ENCODE results near the gene LRRTM4.

The LRRTM4 gene

DNA sequence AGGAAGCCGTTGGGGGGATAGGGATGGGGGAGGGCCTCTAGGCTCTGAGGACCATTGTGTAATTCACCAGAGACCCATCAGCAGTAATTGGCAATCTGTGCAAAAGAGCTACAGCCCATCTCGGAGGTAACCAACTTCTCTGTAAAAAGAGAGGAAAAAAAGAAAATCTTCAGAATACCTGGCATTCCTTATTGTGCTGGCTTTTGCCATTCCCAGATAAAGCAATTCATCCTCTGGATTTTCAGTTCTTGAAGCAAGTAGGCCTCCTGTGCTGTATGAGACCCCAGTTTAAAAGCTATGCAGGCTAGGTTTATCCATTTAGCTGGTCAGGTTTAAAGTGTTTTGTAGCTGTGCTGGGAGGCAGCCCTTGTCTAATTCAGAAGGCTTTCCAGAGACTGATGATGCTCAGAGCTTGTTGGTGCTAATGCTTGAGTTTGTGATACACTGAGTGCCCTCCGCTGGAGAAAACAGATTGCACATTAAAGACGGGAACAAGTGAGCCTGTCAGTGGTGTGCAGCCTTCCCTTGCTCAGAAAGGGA, at the start of gene LRRTM4:
Gene LRRTM4 (minus strand): TSS at position 446 of the 540 bp plus-strand sequence.
- no peak for DNase-seq (ENCODE audit: low read depth)

DNA sequence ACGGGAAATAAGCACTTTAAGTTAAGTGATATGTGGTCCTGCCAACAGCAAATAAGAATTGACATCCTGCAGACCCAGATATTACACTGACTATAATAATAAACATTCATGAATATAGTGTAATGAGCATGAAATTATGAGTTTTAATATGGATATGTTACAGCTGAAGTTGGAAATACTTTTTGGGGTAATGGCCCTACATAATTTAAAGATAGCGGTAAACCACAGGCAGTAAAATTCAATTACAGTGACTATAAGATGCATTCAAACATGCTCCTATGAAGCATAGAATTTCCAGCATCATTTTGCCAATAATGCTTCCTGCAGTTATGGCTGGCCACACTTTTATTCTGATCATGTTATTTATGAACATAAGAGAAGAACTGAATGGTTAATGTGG, 49.4 kb upstream of the LRRTM4 start:
- DNase-seq (ENCODE audit: low read depth) = no peak

DNA sequence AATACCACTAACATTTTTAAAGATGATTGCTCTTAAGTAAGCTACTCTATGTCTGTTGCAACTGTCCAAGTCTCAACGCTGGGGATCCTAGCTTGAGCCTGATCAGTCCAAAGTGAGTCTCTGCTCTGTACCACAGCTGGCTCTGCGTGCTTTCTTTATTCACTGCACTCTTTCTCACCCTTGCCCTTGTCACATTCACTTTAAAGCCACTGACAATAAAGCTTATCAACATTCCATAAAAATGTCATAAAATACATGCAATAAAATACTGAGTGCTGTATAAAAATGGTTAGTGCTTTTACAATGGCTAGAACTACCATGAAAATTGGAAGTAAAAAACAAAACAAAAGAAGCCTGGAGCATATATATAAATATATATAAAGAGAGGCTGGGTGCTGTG, 45.5 kb upstream of the LRRTM4 start:
- no peak for DNase-seq (ENCODE audit: low read depth)

DNA sequence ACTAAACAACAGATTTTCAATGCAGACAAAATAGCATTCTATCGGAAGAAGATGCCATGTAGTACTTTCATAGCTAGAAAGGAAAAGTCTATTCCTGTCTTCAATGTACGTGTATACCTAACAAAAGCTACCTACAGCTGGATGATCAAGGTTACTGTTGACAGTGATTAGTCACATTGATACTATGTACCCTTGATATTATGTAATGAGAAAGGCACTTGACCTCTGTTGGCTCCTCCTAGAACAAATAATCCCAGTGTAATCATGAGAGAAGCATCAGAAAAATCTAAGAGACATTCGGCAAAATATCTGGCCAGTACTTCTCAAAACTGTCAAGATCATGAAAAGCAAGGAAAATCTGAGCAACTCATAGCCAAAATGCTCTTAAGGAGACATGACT, 44.4 kb upstream of the LRRTM4 start:
- no peak for DNase-seq (ENCODE audit: low read depth)

DNA sequence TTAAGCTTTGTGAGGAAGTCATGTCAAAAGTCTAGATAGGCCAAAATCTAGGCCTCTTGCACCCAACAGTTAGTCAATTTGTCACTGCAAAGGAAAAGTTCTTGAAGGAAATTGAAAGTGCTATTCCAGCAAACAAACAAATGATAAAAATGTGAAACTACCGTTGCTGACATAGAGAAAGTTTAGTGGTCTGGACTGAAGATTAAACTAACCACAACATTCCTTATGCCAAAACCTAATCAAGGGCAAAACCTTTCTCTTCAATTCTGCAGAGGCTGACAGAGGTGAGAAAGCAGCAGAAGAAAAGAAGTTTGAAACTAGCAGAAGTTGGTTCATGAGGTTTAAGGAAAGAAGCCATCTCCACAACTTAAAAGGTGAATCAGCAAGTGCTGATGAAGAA, 44.0 kb upstream of the LRRTM4 start:
- DNase-seq (ENCODE audit: low read depth) = no peak

DNA sequence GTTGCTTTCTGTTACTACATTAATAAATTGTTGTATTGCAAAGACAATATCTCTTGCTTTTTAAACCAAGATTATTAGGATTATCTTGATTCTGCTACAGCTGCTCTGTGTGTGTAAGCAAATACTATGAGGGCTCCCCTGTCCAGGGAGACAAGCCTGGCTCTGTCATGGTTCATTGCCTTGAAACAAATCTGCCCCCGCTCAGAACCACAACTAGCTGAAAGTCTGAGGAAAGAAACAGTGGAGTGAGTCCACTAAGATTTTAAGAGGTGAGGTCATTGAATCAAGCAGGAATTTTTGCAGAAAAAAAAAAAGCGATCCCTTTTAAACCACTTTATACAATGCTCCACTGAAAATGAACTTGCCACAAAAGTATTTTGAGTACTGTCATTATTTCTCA, 30.8 kb upstream of the LRRTM4 start:
- DNase-seq (ENCODE audit: low read depth) = no peak

DNA sequence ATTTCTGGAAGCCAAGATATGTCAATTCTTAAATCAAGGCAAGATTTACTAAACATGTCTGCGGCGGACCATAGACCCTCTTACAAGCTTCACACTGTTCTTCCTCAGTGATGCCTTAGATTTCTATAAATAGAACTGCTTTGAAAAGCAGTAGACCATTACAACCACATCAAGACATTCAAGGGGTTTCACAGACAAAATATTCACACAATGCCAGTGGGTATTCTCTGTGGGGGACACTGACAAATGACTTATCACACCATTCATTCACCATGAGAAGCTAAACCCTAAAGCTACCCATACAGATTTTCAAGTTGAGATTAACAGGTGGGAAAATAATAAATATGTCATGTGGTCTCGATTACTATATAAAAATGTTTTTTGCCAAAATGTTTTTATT, 15.9 kb upstream of the LRRTM4 start:
- no peak for DNase-seq (ENCODE audit: low read depth)

DNA sequence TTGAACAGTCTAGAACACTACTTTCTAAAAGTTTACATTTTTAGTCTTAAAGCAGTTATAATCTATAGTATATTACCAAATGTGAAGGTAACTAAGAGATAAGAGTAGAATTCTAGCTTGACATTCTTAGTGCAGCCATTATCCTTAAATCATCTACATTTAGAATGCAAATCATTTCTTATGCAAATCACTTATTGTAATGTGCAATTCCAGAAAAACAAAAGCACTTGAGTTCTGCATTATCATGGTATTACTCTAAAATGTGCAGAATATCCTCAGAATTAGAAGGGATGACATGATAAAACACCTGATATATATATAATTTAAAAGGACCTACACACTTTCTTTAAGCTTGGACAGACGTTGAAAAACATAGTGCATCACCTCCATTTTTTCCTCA, 712 bp upstream of the LRRTM4 start:
- DNase-seq (ENCODE audit: low read depth) = no peak

DNA sequence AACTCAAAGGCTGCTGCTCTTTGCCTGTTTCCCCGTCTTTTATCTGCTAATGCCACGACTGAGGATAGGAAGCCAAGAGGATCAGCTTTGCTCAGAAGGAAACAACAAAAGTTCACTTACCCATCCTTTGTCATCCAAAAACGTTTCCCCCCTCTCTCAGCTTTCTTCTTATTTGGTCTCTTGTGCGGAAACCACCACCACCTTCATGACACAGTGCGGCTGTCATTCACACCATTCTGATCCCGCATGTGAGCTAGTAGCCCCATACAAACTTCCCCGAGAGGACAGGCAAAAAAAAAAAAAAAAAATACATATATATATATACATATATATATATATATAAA, 656 bp downstream of the LRRTM4 start:
- no peak for DNase-seq (ENCODE audit: low read depth)

DNA sequence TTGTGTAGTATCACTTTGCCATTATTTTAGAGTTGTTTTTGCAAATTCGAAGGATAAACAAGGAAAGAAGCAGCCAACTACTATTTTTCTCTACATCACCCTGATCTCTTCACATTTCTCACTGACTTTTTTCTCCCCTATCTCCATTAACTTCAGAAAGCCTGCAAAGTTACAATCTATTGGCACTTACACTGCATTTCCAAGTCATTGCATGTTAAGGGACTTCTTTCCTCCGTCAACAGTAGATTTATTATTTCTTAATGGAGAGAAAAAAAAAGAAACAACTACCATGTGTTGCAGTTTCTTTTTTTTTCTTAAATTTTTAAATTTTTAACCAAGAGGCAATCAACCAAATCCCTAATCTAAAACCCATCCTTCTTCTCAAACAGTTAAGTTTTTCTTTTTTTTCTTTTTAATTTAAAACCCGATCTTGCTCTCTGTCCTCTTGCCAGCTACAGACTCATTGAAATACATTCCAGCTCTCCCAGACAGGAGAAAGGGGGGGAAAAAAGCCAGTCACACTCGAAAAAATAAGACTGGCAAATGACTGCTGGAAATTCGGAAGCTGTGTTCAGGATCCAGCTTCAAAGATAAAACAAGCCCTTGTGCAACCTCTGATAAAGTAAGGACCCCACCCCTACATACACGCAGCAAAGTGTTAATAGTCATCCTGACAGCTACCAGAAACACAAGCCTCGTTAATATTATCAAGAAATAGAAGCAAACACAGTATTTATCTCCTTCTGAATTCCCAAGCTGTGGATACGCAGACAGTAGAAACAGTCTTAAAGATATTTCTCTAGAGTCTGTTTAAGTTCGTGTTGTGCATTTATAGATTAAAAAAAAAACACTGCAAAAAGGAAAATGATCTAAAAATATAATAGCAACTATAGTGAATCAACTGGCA, 1.3 kb downstream of the LRRTM4 start:
- DNase-seq (ENCODE audit: low read depth) = no peak

DNA sequence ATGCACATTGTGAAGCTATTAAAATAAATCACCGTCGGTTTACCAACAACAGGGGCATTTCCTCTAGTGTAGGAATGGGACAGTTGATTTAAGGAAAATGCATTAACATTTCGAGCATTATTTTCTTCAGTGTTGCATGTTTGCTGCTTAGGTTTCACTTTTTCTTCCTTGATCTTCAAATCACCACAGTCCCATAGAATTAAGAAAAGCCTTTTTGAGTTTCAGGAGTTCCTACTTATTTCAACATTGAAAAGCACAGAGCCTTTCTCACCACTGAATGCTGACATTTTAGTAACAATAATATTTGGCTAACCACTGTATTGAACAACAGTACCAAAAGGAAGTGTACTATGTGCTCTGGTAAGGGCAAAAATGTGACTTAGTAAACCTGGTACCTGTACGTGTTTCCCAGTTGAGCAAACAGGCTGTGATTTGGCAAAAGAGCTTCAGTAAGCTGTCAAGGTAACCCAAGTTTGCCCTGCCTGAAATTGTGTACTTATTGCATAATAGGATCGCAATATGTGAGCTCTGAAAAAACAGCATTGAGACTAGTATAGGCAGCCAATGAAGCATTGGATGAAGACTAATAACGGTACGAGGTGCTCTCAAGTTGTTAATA, 2.2 kb downstream of the LRRTM4 start:
- DNase-seq (ENCODE audit: low read depth) = no peak

DNA sequence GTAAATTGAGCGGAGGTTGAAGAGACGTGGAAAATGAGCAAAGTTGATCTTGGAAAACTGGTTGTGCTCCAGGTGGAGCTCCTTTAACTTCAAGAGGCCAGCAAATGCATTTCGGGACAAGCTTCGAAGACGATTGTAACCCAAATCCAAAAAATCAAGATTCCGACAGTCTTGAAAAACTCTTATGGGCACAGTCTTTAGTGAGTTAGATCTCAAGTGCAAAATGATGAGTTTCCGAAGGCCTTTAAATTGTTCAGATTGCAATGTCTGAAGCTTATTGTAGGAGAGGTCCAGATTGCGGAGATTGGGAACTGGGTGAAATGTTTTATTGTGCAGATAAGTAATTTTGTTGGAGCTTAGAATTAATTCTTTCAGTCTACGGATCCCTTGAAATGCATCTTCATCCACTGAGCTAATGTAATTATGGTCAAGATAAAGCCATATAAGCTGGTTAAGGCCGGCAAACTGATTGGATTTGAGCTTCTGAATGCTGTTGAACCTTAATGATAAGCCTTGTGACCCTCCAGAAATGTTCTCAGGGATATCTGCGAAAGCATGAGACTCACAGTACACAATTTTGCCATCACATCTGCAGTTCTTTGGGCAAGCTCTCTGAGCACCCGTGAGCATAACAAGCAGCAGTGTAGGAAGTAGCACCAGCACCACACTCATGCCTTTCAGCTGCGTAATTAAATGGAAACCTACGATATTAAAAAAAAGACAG, 2.9 kb downstream of the LRRTM4 start:
- DNase-seq (ENCODE audit: low read depth) = no peak

DNA sequence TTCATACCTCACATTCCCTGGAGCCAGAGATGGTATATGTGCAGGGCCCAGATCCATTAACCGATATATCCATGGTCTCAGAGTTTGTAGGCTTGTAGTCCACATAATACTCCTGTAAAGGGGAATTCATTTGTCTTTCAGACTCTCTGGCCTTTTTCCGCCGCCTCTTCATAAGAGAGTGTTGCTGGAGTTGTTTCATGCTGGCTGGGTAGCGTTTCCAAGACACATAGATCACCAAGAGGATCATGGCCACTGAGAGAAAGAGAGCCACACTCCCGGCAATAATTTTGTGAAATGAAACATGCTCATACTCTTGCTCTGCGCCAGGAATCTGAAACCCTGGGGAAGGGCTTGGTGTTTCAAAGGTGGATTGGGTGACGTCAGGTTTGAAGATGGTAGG, 3.9 kb downstream of the LRRTM4 start:
- DNase-seq (ENCODE audit: low read depth) = no peak

DNA sequence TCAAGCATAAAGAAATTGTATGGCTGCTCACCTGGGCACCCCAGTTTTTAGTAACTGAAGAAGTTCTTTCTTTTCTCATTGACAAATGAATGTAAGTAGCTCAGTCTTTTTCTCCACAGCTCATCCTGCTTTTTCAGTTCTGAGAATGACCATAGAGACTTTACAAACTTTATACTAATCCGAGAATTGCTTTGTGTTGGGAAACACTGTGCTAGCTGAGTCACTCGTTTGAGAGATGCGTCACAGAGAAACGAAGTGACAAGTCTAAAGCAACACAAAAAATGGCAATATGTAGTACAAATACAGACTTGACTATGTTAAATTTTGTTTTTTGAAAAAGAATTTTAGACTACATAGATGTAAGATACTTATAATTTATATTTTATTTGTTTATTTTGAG, 9.0 kb downstream of the LRRTM4 start:
- no peak for DNase-seq (ENCODE audit: low read depth)

DNA sequence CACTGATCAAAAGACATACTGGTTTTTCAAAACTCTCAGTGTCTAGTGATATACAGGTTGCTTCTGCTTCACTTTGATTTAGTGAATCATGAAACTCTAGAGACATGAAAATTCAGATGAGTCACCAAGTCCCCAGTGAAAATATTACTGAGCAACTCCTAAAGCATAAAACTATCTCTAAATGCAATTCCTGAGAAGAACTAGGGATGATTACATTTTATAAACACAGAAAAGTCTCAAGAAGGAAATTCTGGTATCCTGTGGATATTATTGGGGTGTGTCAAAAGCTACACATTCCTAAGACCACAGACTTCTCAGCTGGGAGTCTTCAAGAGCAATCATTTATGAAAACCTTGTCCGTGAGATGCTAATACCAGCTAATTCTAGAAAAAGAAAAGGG, 9.7 kb downstream of the LRRTM4 start:
- no peak for DNase-seq (ENCODE audit: low read depth)

DNA sequence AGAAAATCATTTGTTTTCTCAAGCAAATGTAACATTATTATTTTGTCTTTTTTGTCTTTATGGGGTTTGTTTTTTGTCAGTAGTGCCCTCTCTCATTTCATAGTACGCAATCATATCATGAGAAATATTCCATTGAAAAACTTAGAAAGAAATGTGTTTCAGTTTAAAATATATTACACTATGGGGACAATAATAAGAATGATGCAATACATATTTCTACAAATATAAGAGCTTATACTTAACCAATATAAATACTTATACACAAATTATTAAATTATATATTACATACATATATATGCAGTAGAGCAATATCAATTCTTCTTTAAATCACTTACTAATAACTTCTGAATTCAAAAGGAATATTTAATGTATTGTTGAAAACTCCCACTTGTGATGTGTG, 13.7 kb downstream of the LRRTM4 start:
- no peak for DNase-seq (ENCODE audit: low read depth)

DNA sequence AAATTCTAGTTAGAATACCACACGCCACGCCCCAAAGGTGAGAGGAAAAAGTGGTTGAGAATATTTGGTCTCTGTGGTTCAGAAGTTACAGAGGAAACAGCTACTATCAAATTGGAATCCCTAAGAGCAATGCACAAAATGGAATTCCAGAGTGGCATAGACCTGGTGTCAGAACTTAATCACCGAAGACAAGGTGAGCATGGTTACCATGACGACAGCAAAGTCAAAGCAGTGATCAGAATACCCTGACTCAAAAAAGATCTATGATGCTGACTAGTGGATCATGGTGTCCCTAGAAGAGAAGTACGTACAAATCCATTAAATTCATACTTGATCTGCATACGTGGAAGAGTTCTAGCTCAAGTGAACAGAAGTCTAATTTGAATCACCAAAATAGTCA, 14.5 kb downstream of the LRRTM4 start:
- no peak for DNase-seq (ENCODE audit: low read depth)

DNA sequence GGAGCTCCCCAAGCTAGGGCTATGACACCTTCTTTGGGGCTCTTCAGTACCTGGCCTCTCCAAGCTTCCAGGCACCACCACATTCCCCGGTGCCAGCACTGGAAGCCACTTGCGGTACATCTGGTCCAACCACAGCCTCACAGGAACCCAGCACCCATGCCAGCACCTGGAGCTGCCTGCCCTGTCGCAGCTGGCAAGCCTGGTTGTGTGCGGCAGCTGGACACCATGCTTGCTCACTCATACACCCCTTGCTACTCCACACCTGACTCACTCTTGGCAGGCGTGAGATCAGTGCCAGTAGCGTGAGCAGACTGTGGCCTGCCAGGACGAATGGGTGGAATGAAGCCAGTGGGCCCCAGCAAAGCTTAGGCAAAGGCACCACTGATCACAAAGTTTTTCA, 34.0 kb downstream of the LRRTM4 start:
- DNase-seq (ENCODE audit: low read depth) = no peak

DNA sequence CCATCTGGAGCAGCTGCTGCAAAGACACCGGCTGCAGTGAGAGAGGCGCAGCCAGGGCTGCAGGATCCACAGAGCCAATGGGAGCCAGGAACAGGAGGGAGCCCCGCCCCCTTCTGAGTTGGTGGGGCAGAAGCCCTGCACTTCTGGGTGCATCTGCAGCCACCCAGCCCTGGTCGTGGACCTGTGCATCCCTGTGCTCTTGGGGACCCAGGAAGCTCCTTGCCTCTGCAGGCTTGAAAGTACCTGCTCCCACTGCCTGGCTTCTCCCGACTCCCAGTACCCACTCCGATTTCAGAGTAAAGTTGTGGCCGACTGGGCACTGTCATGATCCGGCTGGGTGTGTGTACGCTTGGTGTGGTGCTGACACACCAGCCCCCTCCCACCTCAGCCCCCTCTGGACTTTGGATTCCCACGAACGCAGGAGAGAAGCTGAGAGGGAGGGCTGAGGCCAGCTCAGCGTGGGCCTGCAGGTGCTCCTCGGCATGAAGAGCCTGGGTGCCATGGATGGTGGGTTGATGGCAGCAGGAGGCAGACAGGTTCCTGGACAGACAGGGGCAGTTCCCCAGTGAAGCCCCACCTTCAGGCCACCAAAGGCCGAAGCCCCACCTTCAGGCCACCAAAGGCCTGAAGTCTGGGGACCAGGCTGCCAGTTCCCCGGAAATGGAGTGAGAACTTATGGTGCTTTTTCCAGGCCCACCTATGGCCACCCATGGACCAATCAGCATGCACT, 34.9 kb downstream of the LRRTM4 start:
- DNase-seq (ENCODE audit: low read depth) = no peak

DNA sequence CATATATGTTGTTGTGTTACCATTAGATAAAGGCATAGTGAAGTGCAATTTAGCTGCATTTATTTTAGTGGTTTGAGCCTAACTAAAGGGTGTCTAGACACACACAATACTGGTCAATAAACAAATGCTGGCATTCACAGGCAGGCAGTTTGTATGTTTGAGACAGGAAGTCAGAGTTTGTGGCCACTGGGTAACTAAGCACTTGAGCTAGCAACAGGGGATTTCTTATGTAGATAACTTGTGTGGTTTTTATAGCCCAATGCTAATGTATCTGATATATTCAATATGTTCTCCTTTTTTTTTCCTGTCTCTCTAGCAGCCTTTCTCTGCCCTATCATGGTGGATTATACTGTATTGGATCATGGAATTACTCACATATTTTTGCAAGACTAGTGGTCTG, 38.1 kb downstream of the LRRTM4 start:
- no peak for DNase-seq (ENCODE audit: low read depth)

DNA sequence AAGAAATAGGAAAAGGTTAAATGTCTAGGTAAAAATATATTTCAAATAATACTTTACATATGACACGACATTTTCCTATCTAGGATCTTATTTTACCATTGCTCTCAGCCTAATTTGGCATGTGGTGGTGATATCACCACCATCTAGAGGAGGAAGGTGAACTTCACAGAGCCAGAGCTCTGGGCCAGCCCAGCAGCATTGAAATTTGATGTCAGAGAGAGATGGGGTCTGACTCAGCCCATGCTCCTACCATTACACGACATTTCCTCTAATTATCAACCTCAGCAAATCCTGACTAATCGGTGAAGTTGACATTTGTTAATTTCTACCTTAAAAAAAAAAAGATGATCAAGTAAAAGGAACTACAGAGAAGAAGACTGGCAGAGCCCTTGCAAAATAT, 42.3 kb downstream of the LRRTM4 start:
- DNase-seq (ENCODE audit: low read depth) = no peak

DNA sequence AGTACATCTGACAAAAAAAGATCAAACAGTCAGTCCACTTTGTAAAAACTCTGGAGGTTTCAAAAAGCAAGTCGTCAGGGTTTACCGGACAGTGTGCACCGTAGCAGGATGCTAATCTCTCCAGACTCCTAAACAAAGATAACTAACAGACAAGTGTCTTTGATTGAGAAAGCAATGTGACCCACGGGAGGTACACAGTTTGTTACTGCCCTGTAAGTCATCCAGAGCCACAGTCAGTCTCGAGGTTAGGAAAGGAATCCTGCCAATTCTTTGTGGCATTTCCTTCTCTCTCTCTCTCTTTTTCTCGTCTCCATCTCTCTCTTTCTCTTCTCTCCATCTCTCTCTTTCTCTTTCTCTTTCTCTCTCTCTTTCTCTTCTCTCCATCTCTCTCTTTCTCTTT, 42.8 kb downstream of the LRRTM4 start:
- no peak for DNase-seq (ENCODE audit: low read depth)
